Measurements from ENCODE around the gene IFNA16.
"Not testable (repeated sequence)": the region's sequence is repeated elsewhere in the genome, so short reads cannot be mapped to it uniquely, and the experiment has no call there.

GRCh38 chr9:21217211-21217610 is at the start of gene IFNA16:
- TF ChIP-seq CTCF, POLR2AphosphoS5, POLR2A (IDR thresholded peaks at IDR 0.05): not testable (repeated sequence)

All from prostate gland (tissue), 2 donors.